ENCODE measurements around the gene HMGN5. TPM values are rescaled to one million over a fixed set of nuclear protein-coding genes. Genes with fewer than 3 reads are reported as not detected.
A peak's percentile ranks its signal among the peaks of the same experiment; 100 is the strongest.

The HMGN5 gene, protein sequence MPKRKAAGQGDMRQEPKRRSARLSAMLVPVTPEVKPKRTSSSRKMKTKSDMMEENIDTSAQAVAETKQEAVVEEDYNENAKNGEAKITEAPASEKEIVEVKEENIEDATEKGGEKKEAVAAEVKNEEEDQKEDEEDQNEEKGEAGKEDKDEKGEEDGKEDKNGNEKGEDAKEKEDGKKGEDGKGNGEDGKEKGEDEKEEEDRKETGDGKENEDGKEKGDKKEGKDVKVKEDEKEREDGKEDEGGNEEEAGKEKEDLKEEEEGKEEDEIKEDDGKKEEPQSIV
- total RNA-seq, result 0.31 TPM

DNA sequence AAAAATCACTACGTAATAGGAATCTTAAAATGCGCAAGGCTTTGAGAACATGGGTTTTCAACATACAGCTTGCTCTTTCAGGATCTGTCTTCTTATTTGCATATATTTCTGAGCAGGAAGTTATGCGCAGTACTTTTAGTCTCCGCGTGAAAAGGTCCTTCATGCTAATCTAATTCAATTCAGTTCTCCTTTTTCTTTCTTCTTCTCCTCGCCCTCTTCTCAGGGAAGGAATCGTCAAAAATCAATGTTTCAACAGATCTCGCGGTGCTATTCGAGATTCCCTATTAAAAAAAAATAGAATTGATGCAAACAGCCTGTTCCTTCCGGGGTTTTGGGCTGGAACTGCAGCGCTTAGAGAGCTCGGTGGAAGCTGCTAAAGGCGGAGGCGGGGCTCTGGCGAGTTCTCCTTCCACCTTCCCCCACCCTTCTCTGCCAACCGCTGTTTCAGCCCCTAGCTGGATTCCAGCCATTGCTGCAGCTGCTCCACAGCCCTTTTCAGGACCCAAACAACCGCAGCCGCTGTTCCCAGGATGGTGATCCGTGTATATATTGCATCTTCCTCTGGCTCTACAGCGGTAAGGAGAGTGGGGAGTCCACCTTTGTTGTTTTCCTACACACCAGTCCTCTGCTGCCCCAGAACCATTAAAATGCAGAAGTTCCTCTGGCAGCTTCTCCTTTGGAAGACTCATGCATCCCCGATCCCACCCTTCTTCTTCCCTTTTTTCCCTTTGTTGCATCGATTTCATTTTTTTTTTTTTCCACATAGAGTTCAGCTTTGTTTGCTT, at the start of gene HMGN5, which contains the start of gene SH3BGRL:
Gene HMGN5 (minus strand): TSS at position 243 of the 785 bp plus-strand sequence. CDS start 80,364 bp downstream, outside the sequence.
Gene SH3BGRL (plus strand): TSS at position 432 of the 785 bp plus-strand sequence. CDS start 99 bp downstream, at position 531.
- DNase-seq, result peak; percentile 56

DNA sequence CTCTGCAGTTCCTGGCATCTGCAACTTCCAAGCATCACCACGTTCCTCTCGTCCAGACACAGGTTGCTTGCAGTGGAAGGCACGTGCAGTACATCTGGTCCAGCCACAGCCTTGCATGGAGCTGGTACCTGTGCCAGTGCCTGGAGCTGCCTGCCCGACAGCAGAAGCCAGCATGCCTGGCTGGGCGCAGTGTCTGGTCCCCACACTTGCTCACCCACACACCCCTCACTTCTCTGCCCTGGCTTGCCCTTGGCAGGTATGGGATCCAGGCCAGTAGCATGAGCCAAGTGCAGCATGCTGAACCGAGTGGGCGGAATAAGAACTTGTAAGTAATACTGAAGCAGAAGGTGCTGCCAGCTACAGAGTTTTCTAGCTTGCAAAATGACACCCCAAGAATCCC, 40.0 kb upstream of the HMGN5 start:
- no peak for DNase-seq

DNA sequence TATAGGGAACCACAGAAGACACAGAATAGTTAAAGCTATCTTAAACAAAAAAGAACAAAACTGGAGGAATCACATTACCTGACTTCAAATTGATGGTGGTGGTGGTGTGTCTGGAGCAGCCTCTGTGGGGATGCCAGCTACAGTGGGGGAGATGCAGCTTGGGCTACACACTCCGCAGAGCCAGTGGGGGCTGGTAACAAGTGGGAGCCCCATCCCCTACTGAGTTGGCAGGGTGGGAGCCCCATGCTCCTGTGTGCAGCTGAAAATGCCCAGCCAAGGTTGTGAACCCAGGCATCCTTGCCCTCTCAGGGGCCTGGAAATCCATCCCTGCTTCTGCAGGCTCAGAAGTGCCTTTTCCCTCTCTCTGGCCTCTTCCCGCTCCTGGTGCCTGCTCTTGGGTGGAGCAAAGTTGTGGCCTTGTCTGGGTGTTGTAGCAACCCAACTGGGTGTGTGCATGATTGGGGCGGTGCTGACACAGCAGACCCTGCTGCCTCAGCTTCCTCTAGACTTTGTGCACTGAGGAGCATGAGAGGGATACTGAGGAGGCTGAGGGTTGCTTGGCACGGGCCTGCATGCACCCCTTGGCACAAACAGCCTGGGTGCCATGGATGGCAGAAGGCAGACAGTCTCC, 39.1 kb upstream of the HMGN5 start:
- no peak for DNase-seq

DNA sequence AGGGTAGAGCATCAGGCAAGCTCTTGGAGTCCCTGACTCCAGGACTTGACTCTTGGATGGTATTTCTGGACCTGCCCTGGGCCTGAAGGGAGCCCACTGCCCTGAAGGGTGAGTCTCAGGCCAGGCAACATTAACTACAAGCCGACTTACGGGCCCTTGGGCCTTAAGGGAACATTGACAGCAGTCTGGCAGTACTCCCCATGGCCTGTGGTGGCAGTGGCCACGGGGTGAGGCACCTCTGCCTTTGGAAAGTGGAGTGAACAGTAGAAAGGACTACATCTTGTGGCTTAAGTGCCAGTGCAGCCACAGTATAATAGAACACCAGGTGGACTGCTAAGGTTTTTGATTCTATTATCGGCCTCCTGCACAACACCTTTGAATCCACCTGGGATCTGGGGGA, 36.5 kb upstream of the HMGN5 start:
- no peak for DNase-seq

DNA sequence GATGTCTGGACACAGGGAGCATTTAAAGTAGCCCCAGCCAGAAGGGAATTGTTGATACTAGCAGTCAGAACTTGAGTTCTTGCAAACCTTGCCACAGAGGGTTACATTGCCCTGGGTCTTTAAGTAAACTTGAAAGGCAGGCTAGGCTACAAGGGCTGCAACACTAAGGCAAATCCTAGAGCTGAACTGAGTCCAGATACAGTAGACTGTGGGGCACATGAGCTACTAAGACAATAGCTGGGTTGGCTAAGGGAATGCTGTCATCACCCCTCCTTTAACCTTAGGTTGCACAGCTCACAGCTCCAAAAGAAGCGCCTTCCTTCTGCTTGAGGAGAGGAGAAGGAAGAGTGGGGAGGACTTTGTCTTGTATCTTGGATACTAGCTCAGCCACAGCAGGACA, 35.8 kb upstream of the HMGN5 start:
- DNase-seq, result no peak

DNA sequence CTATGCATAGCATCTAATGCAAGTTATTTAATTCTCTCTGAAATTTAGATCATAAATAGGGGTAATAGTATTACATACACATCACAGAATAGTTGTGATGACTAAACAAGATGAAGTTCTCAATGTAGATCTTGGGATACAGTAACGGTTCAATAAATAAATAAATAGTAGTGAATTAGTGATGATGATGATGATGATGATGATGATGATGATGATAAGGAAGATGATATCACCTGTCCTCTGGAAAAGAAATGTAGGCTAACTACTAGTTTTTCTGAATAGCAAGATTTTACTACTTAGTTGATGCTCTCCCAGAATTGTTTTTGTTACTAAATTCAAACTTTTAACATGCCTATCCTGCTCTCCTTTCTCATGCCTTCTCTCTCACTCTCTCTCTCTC, 30.5 kb upstream of the HMGN5 start:
- no peak for DNase-seq

DNA sequence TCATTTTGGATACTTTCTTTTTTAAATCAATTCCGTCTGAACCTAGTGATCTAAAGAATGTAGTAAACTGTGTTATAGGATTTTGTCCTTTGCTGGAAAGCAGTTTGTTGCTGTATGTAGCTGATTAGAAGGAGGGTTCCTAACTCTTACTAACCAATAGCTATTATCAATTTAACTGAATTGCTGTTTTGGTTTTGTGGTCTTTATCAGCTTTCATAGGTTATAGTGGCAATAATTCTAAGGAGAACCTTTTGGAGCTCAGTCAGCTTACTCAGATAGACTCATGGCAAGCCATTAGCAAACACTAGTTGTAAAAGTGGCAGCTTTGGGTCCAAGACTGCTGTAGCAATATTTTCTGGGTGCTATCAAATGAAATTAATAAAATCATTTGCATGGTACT, 29.8 kb upstream of the HMGN5 start:
- no peak for DNase-seq

DNA sequence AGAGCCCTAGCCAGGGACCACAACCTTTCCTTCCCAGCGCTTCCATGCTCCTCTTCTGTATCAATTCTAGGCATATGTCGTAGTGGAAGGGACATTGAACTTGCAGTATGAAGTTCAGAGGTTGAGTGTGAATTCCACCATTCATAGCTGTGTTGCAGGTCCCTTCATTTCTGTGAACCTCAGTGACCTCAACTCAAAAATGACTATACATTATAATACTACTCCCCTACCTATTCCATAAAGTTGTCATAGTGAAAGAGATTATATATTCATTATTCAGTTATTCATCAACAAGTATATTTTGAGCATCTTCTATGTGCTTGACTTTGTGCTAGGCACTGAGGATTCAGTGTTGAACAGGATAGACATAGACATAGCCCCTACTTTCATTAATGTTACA, 28.2 kb upstream of the HMGN5 start:
- no peak for DNase-seq

DNA sequence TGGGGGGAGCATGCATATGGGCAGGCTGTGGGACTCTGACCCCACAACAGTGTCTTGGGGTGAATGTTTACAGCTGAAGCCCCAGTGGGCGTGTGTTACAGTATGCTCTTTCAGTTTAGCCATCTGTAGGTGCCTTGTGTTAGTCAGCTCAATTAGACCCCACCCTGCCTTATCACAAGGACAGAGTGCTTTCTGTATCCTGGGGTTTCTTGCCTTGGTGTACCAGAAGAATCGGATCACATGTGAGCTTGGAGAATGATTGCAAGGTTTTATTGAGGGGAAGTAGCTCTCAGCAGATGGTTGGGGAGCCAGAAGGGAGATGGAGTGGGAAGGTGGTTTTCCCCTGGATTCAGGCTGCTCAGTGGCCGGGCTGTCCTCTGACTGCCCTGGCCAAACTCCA, 27.5 kb upstream of the HMGN5 start:
- no peak for DNase-seq

DNA sequence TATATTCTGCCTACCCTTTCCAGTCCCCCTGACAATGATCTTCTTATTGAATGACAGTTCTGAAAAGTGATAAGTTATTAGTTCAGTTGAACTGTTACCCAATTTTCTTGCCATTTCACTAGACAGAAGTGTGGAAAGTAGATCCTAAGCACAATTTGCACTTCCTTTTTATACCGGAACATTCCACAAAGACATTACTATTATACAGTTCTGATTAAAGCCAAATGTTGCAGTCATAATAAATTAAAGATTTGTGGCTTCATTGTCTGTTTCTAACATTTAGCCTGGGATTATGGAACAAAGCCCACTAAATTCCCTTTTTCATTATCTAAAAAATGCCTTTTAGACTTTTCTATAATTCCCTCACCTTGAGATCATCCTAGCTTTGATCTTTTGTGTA, 14.0 kb upstream of the HMGN5 start:
- DNase-seq, result no peak

DNA sequence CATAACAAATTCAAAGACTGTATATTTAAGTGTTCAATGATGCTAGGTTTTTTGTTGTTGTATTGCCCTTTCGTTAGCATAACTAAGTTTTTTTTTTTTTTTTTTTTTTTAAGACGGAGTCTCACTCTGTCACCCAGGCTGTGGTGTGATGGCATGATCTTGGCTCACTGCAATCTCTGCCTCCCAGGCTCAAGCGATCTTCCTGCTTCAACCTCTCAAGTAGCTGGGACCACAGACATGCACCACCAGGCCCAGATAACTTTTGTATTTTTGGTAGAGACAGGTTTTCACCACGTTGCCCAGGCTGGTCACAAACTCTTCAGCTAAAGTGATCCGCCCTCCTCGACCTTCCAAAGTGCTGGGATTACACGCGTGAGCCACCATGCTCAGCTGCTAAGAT, 7.2 kb upstream of the HMGN5 start:
- no peak for DNase-seq

DNA sequence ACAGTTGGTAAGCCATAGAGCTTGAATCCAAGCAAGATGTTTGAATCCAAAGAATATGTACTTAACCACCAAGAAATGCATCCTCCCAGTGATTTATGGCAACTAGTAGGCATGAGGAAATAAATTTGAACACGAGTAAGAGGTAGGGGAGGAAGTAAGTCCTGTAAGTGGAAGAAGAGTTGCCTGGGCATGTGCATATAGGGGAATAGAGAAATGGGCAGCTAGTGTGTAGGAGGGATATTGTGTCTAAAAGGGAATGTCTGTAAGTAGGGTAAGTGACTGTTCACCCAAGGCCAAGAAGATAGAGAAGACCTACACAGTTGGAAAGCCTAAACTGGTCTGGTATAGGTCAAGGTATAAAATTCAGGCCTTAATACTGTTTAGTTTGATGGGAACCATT, 4.8 kb upstream of the HMGN5 start:
- no peak for DNase-seq

DNA sequence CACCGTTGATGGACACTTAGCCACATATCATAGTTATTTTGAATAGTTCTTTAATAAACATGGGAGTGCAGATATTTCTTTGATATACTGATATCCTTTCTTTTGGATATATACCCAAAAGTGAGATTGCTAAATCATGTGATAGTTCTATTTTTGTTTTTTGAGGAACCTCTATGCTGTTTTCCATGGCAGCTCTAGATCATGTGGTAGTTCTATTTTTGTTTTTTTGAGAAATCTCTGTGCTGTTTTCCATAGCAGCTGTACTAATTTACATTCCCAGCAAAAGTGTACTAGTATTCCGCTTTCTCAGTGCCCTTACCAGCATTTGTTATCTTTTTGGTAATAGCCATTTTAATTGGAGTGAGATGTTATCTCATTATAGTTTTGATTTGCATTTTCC, 3.8 kb upstream of the HMGN5 start:
- DNase-seq, result no peak

DNA sequence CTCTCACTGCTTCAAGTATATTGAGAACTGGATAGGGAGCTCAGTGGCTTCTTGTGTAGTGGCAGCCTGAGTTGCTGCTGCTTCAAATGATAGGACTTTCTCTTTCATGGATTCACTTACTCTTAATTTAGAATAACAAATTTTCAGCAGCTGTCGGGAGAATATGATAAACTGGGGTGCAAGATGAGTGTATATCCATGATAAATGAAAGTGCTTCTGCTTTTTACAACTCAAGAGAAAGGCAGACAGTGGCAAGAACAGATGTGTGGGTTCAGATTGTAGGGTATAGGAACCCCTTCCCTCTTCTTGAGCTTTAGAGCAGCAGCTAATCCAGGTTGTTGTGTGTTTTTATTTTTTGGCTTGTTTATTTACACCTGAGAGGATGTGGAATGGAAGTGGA, 1.2 kb upstream of the HMGN5 start:
- no peak for DNase-seq

DNA sequence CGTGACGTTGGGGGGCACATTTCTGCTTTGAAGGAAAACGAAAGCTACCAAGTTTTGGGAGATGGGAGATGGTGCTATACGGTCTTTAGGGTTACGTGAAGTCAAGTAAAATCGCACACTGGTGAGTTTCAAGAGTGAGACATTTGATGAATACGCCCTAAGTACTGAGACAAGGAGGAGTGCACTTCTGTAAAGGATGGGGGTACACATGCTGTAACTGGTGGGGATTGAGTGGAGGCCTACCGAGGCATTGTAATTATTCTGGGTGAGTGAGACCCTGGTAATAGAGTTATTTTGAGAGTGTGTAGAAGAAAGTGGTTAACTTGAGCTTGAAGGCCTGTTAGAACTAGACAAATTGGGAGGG, 725 bp upstream of the HMGN5 start:
- no peak for DNase-seq

DNA sequence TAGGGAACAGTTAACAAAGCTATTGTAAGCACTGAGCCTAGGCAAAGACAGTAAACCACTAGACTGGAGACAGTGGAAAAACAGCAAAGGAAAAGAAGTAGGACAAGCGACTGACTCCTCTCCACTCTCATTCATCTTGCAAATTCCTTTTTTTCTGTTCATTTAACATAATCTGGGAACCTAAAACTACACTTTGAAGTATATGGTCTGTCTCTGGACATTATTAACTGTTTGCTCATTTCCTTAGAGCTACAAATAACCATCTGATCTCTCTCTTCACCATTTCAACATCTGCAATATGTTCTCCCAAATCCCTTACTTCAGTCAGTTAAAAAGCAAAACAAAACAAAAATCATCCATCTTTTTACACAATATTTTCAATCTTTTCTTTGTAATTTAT, 642 bp downstream of the HMGN5 start:
- no peak for DNase-seq

DNA sequence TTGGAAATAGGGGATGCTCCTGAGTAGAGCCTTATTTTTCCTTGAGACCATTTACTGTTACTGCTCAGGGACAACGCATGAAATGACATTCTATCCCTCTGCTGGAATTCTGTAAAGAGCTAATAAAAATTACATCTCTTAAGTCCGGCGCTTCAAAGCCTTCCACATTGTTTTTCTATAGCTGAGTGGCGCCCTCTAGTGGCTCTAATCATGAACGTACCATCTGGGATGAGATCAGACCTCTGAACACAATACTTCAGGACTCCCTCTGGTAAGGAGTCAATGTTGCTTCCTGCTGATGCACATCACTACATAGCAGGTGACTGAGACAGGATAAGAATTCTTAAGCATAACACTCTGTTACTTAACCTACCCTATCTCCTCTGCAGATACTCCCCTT, 6.0 kb downstream of the HMGN5 start:
- no peak for DNase-seq

DNA sequence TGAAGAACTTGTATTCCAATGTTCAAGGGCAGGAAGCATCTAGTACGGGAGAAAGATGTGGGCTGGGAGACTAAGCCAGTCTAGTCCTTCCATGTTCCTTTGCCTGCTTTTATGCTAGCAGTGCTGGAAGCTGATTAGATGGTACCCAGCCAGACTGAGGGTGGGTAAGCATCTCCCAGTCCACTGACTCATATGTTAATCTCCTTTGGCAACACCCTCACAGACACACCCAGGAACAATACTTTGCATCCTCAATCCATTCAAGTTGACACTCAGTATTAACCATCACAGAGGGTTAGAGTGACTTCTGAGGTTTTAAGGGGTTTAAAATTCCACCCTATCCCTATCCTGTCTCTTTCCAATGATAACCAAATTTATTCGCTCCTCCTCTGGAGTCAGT, 6.5 kb downstream of the HMGN5 start:
- no peak for DNase-seq

DNA sequence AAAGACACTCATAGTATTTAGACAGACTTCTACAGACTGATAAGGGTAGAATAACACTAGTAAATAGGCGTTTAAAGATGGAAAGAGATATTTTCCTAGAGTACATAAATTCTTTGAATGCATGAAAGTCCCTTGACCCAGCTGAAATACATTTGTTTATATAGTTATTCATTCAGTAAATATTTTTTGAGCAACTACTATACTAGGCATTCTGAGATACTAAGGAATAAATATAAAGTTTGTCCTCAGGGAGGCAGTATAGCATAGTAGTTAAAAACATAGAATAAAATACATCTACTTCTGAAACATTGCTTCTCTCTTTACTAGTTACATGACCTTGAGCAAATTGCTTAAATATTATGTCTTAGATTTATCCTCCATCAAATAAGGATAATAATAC, 27.4 kb downstream of the HMGN5 start:
- no peak for DNase-seq

DNA sequence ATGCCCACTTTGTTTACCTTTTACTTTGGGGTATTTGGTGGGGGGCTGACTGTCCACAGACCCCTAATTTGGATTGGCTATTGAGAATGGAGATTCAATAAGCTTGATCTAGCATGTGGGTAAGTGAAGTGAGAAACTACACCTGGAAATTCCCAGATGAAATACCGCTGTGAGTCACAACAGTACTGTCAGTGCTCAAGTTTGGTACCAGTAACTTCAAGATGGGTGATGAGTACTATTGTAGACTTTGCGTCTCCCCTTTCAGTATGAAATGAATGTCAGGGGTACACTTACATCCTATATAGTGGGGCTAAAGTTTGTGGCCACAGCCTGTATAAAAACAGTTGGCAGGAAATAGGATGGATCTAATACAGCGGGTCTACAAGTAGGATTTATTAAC, 33.3 kb downstream of the HMGN5 start:
- DNase-seq, result no peak

DNA sequence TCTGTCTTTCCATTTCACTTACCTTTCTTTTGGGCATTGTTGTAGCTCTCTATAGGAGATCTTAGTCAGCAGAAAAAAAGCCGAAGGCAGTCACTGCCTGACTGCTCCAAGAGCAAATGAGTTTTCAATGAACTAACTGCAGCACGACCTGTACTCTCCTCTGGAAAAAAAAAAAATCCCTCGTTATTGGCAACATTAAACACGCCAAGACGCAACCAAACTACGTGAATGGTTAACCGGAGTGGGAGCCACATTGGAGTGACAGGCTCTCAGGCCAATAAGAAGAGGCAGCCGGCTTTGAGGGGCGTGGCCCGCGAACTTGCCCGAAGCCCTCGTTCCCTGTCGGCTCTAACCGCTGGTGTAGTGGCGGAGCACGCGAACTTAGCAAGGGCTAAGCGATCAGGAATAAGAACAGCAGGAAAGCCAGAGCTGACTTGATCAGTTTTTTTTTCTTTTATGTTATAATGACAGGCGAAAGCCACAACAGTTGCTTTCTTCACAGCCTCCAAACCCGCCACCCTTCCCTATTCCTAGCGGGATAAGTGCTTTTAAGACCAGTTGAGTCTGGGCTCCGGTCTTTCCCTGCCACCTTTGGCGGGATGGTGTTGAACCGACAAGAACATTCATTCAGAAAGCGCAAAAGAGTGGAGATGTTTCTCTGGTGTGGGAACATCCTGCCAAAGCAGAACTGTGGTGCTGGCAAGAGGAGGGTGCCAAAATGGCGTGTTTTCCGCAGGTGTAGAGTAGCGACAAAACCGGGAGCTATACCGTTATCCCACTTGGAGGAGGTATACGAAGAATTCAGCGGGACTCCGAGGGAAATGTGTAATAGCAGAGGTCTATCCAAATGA, 80.0 kb downstream of the HMGN5 start:
- DNase-seq, result peak; percentile 75

DNA sequence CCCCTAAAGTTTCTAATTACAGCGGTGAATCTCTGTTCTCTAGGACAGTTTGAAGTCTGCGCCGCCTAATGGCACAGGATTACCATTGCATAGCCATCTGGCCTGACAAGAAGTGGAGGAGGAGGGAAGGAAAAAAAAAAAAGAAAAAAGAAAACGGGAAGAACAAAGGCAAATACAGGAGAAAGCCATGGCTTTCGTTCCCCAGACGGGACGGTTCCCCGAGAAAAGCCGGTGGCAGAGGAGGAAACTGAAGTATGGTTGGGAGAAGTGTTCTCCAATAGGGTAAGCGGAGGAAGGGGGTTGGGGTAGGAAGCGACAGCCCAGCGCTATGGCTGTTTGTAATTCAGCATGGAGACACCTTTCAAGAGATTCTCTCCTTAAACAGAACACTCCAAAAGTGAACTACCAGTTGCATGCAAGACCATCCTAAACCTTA, 80.8 kb downstream of the HMGN5 start:
- DNase-seq, result peak; percentile 15
